AG09309 (cell line): Measurements from ENCODE around the gene PLCG2.

Experiments
- DNase-seq: peaks from one replicate; pipeline ENCODE4 v3.0.0-alpha.2; 2010; ENCODE audit warnings: low read depth
- H3K4me3 ChIP-seq: 2 replicates; pipeline ENCODE4 v1.5.1; 2011; ENCODE audit warnings: mild to moderate bottlenecking, low read depth, low read length, moderate library complexity; ENCODE audit not compliant: control insufficient read depth
- TF ChIP-seq, protein P1 (sequence below): IDR thresholded peaks from 2 replicates; pipeline ENCODE4 v1.5.1; 2011; ENCODE audit warnings: mild to moderate bottlenecking, low read depth, low read length, inconsistent platforms; ENCODE audit not compliant: insufficient read depth, control insufficient read depth; ENCODE audit errors: missing control alignments

PLCG2 gene

DNA sequence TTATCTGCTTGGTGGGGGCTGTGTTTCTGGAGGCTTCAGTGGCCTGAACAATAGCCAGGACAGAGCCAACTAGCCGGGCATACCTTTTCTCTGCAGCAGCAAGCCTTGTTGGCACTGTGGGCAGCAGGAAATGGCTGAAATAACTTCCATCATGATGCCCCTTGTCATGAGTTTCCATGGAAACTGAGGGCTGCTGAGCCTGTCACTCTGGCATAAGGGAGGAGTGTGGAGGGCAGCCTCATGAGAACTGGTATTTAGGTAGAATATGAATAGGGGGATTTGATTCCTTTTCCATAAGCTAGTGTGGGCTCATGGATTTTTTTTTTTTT, 39.4 kb downstream of the PLCG2 start:
- DNase-seq = no peak
- H3K4me3 ChIP-seq = no peak overlapping the region
- TF ChIP-seq, protein P1, sequence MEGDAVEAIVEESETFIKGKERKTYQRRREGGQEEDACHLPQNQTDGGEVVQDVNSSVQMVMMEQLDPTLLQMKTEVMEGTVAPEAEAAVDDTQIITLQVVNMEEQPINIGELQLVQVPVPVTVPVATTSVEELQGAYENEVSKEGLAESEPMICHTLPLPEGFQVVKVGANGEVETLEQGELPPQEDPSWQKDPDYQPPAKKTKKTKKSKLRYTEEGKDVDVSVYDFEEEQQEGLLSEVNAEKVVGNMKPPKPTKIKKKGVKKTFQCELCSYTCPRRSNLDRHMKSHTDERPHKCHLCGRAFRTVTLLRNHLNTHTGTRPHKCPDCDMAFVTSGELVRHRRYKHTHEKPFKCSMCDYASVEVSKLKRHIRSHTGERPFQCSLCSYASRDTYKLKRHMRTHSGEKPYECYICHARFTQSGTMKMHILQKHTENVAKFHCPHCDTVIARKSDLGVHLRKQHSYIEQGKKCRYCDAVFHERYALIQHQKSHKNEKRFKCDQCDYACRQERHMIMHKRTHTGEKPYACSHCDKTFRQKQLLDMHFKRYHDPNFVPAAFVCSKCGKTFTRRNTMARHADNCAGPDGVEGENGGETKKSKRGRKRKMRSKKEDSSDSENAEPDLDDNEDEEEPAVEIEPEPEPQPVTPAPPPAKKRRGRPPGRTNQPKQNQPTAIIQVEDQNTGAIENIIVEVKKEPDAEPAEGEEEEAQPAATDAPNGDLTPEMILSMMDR = no peak

- H3K4me3 ChIP-seq = no peak overlapping the region
- DNase-seq = no peak
- TF ChIP-seq, protein P1 = no peak
Measured at GRCh38 chr16:81818905-81819304, 39.8 kb downstream of the PLCG2 start.

DNA sequence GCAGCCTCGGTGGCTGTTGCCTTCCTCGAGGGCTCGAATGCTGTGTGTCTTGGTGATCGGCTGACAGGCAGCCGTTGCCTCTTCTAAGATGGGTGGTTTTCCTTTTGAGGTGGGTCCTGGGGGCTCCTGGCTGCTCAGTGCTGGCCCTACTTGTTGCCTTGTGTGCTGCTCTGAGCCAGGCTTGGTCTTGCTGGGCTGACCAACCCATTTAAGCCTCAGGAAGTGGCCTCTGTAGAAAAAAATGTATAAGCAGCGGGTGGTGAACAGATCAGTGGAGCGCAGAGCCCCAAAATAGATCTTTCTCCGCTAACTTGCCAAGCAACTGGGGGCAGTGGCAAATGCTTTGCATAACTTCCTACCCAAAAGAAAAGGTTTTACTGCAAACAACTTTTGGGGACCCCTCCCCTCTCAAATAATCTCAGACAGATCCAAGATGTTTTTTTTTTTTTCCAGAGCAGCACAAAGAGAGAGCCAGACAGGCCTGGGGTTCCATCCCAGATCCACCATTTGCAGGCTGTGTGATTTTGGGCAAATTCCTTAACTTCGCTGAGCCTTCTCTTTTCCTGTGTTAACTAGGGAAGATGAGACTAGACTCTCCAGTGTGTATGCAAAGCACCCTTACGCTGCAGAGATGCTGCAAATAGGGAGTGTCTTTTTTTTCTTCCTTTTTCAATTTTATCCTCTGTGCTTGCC, 42.5 kb downstream of the PLCG2 start:
- H3K4me3 ChIP-seq = no peak overlapping the region
- DNase-seq = no peak
- TF ChIP-seq, protein P1 = no peak

- TF ChIP-seq, protein P1 = no peak
- no peak for DNase-seq
- no peak overlapping the region for H3K4me3 ChIP-seq
Measured at GRCh38 chr16:81823111-81823510, 44.0 kb downstream of the PLCG2 start.

DNA sequence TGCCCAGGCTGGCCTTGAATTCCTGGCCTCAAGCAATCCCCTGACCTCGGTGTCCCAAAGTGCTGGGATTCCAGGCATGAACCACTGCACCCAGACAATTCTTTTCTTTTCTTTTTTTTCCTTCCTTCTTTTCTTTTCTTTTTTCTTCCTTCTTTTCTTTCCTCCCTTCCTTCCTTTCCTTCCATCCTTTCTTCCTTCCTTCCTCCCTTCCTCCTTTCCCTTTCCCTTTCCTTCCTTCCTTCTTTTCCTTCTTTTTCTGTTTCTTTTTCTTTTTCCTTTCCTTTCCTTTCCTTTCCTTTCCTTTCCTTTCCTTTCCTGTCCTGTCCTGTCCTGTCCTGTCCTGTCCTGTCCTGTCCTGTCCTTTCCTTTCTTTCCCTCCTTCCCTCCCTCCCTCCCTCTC, 44.6 kb downstream of the PLCG2 start:
- TF ChIP-seq, protein P1 = no peak
- no peak for DNase-seq
- H3K4me3 ChIP-seq = no peak overlapping the region

DNA sequence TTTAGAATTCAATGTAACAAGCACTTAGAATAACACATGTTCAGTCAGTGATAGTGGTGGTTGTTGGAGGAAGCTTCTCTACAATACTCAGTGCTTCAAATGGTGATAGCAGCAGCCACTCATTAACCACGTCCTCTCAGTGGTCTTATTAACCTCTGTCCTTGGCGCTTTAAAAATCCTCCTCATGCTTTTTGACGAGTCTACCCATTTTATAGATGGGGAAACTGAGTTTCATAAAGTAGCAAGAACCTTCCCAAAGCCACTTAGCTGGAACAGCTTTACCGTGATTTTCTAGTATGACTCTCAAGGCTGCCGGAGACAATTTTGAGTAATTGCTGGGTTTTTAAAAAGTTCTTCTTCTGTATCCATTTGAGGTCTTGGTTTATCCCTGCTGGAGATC, 47.4 kb downstream of the PLCG2 start:
- TF ChIP-seq, protein P1 = no peak
- no peak overlapping the region for H3K4me3 ChIP-seq
- DNase-seq = no peak
